T-helper 2 cell treated with Interferon-gamma antibody and Interleukin-4, amounts not matched to agents 5 μg/mL and 100 μg/mL, for 36 hours (primary cell): ENCODE results near the gene MYBBP1A.

Experiments
- DNase-seq: peaks from one replicate; pipeline ENCODE4 v3.0.0; 2021; ENCODE audit warnings: low spot score
- H3K27ac Mint-ChIP-seq: one replicate; pipeline ENCODE4 v1.8.0; 2021; ENCODE audit warnings: mild to moderate bottlenecking, mixed read lengths
- H3K27me3 Mint-ChIP-seq: one replicate; pipeline ENCODE4 v1.8.0; 2021; ENCODE audit warnings: low read depth, mixed read lengths
- H3K36me3 Mint-ChIP-seq: one replicate; pipeline ENCODE4 v1.8.0; 2021; ENCODE audit warnings: low read depth, mixed read lengths
- H3K4me1 Mint-ChIP-seq: one replicate; pipeline ENCODE4 v1.8.0; 2021; ENCODE audit warnings: low read depth, mixed read lengths
- H3K4me3 Mint-ChIP-seq: one replicate; pipeline ENCODE4 v1.8.0; 2022; ENCODE audit warnings: mild to moderate bottlenecking, moderate library complexity, mixed read lengths
- H3K9me3 Mint-ChIP-seq: one replicate; pipeline ENCODE4 v1.8.0; 2021; ENCODE audit warnings: mixed read lengths

MYBBP1A gene

DNA sequence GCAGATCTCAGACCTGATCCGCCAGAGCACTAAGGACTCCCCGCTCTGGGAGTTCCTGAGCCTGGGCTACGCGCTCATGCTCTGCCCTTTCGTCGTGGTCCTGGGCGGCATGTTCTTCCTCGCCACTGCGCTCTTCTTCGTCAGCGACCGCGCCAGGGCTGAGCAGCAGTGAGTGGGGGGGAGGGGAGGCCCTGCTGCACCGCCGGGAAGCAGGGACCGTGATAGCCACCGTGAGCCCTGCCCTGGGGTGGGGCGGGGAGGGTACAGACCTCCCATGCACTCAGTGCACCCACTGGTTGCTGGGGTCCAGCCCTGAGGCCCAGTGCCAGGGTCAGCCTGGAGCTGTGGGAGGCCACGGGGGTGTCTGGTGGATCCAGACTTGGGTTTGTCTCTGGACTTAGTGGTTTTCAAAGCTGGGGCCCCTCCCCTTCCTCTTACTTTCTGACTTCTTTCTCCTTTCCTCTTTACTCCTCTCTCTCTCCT is 18.9 kb downstream of the MYBBP1A start:
- Mint-ChIP-seq H3K4me1 (peaks cover 4% of the 10 kb centered on the region), H3K27me3 (peaks cover 5% of the 10 kb centered on the region), H3K4me3 (no peak overlapping the region), H3K27ac (no peak overlapping the region), H3K9me3 (no peaks in the 10 kb centered on the region), H3K36me3 (peaks cover 3% of the 10 kb centered on the region)
- DNase-seq, result no peak

GRCh38 chr17:4535667-4536258 is 19.4 kb downstream of the MYBBP1A start:
- peaks cover 4% of the 10 kb centered on the region for H3K4me1 Mint-ChIP-seq
- H3K27ac Mint-ChIP-seq, result peak overlapping the region; percentile 41
- no peak overlapping the region for H3K4me3 Mint-ChIP-seq
- H3K9me3 Mint-ChIP-seq, result no peaks in the 10 kb centered on the region
- peaks cover 5% of the 10 kb centered on the region for H3K27me3 Mint-ChIP-seq
- no peak for DNase-seq
- peaks cover 3% of the 10 kb centered on the region for H3K36me3 Mint-ChIP-seq

- H3K27ac Mint-ChIP-seq, result peak overlapping the region; percentile 41
- H3K36me3 Mint-ChIP-seq, result peaks cover 3% of the 10 kb centered on the region
- no peak overlapping the region for H3K4me3 Mint-ChIP-seq
- H3K27me3 Mint-ChIP-seq, result peaks cover 5% of the 10 kb centered on the region
- peaks cover 4% of the 10 kb centered on the region for H3K4me1 Mint-ChIP-seq
- H3K9me3 Mint-ChIP-seq, result no peaks in the 10 kb centered on the region
- no peak for DNase-seq
Measured at GRCh38 chr17:4534928-4535666, 20.1 kb downstream of the MYBBP1A start.

DNA sequence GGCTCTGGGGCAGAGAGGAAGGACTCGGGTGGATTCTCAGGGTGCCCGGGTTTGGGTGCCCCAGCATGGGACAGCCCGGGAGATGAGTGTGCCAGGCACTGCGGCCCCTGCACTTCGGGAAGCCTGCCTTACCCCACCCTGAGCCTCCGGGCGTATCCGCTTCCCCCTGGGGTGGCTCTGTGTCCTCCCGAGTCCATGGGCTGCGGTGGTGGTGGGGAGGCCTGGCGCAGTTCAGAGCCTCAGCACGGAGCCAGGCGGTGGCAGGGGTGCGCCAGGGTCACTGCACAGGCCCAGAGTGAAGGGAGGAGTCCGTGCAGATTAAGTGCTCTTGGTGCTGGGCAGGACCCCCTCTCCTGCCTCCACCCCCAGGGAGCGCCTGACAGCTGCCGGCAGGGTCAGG is 20.7 kb downstream of the MYBBP1A start:
- H3K9me3 Mint-ChIP-seq, result no peaks in the 10 kb centered on the region
- peaks cover 4% of the 10 kb centered on the region for H3K4me1 Mint-ChIP-seq
- no peak for DNase-seq
- H3K4me3 Mint-ChIP-seq, result no peak overlapping the region
- no peaks in the 10 kb centered on the region for H3K36me3 Mint-ChIP-seq
- H3K27ac Mint-ChIP-seq, result no peak overlapping the region
- peaks cover 6% of the 10 kb centered on the region for H3K27me3 Mint-ChIP-seq

DNA sequence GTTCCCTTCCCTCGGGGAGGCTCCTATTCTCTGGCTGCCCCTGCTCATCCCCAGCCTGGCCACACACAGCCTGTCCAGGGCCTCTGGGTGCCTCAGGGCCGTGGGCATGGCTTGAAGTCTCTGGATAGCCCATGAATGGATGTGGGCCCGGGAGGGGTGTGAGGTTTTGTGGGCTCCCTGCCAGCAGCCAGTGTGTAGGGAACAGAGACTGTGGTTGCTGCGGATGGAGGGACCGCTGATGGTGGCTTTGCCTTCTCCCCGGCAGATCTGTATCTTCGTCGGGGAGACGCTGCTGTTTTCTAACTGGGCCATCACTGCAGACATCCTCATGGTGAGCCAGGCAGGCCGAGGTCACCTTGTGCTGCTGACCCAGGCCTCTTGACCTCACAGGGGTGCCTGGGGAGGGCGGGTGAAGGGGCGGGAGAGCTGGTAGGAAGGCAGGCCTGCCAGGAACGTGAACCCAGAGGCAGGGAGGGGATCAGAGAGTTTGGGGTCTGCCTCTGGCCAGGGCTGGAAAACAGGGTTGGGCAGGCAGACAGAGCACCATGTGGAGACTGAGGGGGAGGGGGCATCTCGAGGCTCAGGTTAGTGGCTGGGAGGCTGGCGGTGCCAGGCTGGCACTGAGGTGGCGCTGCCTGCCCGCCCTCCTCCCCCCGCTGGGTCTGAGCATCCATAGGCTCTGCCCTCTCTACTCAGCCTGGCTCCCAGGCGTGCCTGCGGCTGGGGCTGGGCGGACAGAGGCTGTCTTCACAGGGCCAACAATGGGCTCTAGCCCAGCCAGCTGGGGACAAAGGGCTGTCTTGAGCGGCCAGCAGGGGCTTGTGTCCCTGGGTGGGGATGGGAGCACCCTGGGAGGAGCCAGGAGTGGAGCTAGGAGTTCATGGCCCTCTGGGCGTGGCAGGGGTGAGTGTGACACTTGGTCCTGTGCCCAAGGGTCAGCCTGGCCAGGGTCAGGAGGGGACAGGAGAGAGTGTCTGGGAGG is 21.4 kb downstream of the MYBBP1A start:
- peaks cover 8% of the 10 kb centered on the region for H3K27me3 Mint-ChIP-seq
- H3K9me3 Mint-ChIP-seq, result no peaks in the 10 kb centered on the region
- no peaks in the 10 kb centered on the region for H3K36me3 Mint-ChIP-seq
- H3K4me3 Mint-ChIP-seq, result no peak overlapping the region
- H3K4me1 Mint-ChIP-seq, result peaks cover 4% of the 10 kb centered on the region
- DNase-seq, result no peak
- no peak overlapping the region for H3K27ac Mint-ChIP-seq

DNA sequence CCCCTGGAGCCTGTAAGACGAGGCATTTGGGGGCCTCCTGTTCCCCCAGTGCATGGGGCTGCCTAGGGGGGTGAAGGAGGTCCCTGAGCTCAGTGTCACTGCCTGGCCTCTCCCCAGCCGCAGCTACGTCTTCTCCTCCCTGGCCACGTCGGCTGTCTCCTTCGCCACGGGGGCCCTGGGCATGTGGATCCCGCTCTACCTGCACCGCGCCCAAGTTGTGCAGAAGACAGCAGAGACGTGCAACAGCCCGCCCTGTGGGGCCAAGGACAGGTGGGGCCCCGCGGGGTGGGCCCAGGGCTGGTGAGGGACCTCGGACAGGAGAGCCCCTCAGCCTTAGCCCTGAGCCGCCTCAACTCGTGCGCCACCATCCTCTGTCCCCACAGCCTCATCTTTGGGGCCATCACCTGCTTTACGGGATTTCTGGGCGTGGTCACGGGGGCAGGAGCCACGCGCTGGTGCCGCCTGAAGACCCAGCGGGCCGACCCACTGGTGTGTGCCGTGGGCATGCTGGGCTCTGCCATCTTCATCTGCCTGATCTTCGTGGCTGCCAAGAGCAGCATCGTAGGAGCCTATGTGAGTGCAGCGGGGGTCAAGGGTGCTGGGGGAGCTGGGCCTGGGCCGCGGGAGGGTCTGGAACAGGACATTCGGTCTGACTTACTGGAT is 22.2 kb downstream of the MYBBP1A start:
- H3K27ac Mint-ChIP-seq, result no peak overlapping the region

GRCh38 chr17:4531988-4532736 is 23.0 kb downstream of the MYBBP1A start:
- DNase-seq, result no peak
- Mint-ChIP-seq H3K27me3 (peaks cover 13% of the 10 kb centered on the region), H3K4me1 (peaks cover 4% of the 10 kb centered on the region), H3K27ac (no peak overlapping the region), H3K9me3 (no peaks in the 10 kb centered on the region), H3K36me3 (no peaks in the 10 kb centered on the region), H3K4me3 (no peak overlapping the region)

More for the DNA sequence above, 22.2 kb downstream of the MYBBP1A start:
- H3K36me3 Mint-ChIP-seq, result no peaks in the 10 kb centered on the region
- no peak overlapping the region for H3K4me3 Mint-ChIP-seq
- H3K4me1 Mint-ChIP-seq, result peaks cover 4% of the 10 kb centered on the region
- no peaks in the 10 kb centered on the region for H3K9me3 Mint-ChIP-seq
- H3K27me3 Mint-ChIP-seq, result peaks cover 8% of the 10 kb centered on the region
- DNase-seq, result no peak

GRCh38 chr17:4530799-4531730 is 24.1 kb downstream of the MYBBP1A start:
- DNase-seq, result no peak
- Mint-ChIP-seq H3K27ac (no peak overlapping the region), H3K9me3 (no peaks in the 10 kb centered on the region)

DNA sequence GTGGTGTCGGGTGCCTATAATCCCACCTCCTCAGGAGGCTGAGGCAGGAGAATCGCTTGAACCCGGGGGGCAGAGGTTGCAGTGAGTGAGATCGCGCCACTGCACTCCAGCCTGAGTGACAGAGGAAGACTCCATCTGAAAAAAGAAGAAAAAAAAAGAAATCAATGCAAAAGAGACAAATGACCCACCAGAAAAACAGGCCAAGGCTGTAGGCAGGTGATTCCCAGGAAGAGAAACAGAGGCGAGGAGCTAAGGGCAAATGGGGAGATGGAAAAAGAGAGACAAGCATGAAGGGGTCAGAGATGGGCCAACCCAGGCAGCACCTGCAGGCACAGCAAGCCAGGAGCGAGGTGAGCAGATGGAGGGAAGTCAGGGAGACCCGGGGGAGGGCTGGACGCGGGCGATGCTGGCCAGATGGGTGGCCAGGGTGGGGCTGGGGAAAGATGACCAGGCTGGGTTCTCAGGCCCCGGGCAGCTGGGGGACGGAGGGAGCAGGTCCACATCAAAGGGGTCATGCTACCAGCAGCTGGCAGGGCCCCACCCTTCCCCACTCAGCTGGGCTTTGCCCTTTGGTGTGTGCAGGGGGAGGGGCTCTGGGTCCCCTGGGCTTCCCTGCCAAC is 25.5 kb downstream of the MYBBP1A start:
- Mint-ChIP-seq H3K27me3 (peaks cover 16% of the 10 kb centered on the region), H3K4me3 (no peak overlapping the region), H3K9me3 (no peaks in the 10 kb centered on the region), H3K36me3 (no peaks in the 10 kb centered on the region), H3K27ac (no peak overlapping the region), H3K4me1 (peaks cover 4% of the 10 kb centered on the region)
- DNase-seq, result no peak

More at GRCh38 chr17:4530799-4531730, 24.1 kb downstream of the MYBBP1A start:
- Mint-ChIP-seq H3K4me3 (no peak overlapping the region), H3K36me3 (no peaks in the 10 kb centered on the region), H3K4me1 (peaks cover 4% of the 10 kb centered on the region), H3K27me3 (peaks cover 16% of the 10 kb centered on the region)

- peaks cover 13% of the 10 kb centered on the region for H3K27me3 Mint-ChIP-seq
- DNase-seq, result no peak
- no peak overlapping the region for H3K4me3 Mint-ChIP-seq
- no peaks in the 10 kb centered on the region for H3K9me3 Mint-ChIP-seq
- H3K4me1 Mint-ChIP-seq, result no peaks in the 10 kb centered on the region
- no peaks in the 10 kb centered on the region for H3K36me3 Mint-ChIP-seq
- H3K27ac Mint-ChIP-seq, result no peak overlapping the region
Measured at GRCh38 chr17:4527566-4528125, 27.5 kb downstream of the MYBBP1A start.

GRCh38 chr17:4527134-4527533 is 28.1 kb downstream of the MYBBP1A start:
- H3K27ac Mint-ChIP-seq, result no peak overlapping the region
- H3K4me1 Mint-ChIP-seq, result no peaks in the 10 kb centered on the region
- no peaks in the 10 kb centered on the region for H3K36me3 Mint-ChIP-seq
- H3K4me3 Mint-ChIP-seq, result no peak overlapping the region
- peaks cover 13% of the 10 kb centered on the region for H3K27me3 Mint-ChIP-seq
- H3K9me3 Mint-ChIP-seq, result no peaks in the 10 kb centered on the region
- DNase-seq, result no peak
